ENCODE results near the gene C1orf50. TPM values are rescaled to one million over a fixed set of nuclear protein-coding genes. Genes with fewer than 3 reads are reported as not detected.

Gene C1orf50
- total and polyA plus RNA-seq, 2 donors (not counting 3 experiments of a cell fraction or from before 2014, with no cell fraction given), result 4.8 to 7.4 TPM

GRCh38 chr1:42797414-42797813 is 30.4 kb downstream of the C1orf50 start:
- H3K27me3 ChIP-seq (ENCODE audit: control insufficient read depth in 2 of 2, insufficient read depth in 2 of 2, low read length in 2 of 2), result peaks cover 2 to 8% of the 10 kb centered on the region in 2 experiments
- no peak overlapping the region for H3K9ac ChIP-seq (replicated peaks; ENCODE audit: extremely low read depth, insufficient read depth, low read length)
- H3K79me2 ChIP-seq (ENCODE audit: control insufficient read depth, insufficient read depth, low read length), result no peaks in the 10 kb centered on the region
- no peaks in the 10 kb centered on the region for H3K9me3 ChIP-seq (replicated peaks; ENCODE audit: control insufficient read depth, insufficient read depth, low read length)
- POLR2A ChIA-PET, result no interaction called here
- dilution Hi-C loops (cut with MboI; ENCODE audit: extremely low pct_ligation_motif_present, low sequenced_read_pairs), result no loop called here
- BruUV-seq (replicated peaks), result no TSS peak
- intact Hi-C loops (cut with micrococcal nuclease), result no loop called here
- H3K27ac ChIP-seq (ENCODE audit: insufficient read depth, low read depth, low read length), result no peak overlapping the region
- no peak overlapping the region for H3K4me2 ChIP-seq (ENCODE audit: insufficient read depth, low read length)
- CTCF ChIA-PET, result no interaction called here
- H3K36me3 ChIP-seq (ENCODE audit: control insufficient read depth in 2 of 2, extremely low read depth in 1 of 2, insufficient read depth in 2 of 2, low read length in 2 of 2), result no peaks in the 10 kb centered on the region
- DNase-seq (ENCODE audit: low read depth, low spot score), result no peak
- FAIRE-seq, result no peak
- no peak for TF ChIP-seq GATA2 (IDR thresholded peaks at IDR 0.05; ENCODE audit: insufficient read depth, insufficient read length, low read depth, low read length)
- TF ChIP-seq EZH2 (IDR thresholded peaks at IDR 0.05; ENCODE audit: borderline replicate concordance, low read depth, low read length, severe bottlenecking), result no peak
- no peak for TF ChIP-seq FOS (IDR thresholded peaks at IDR 0.05; ENCODE audit: borderline replicate concordance, insufficient read depth, low read length)
- no peak for TF ChIP-seq POLR2AphosphoS5 (IDR thresholded peaks at IDR 0.05; ENCODE audit: insufficient read depth, low read depth, low read length)
- no peak for TF ChIP-seq MYC (IDR thresholded peaks at IDR 0.05; ENCODE audit: low read depth, low read length)
- TF ChIP-seq CTCF (IDR thresholded peaks at IDR 0.05; ENCODE audit: extremely low read depth in 1 of 2, insufficient read depth in 1 of 2, low read depth in 1 of 2, low read length in 2 of 2), result no peak
- TF ChIP-seq JUN (IDR thresholded peaks at IDR 0.05; ENCODE audit: borderline replicate concordance, insufficient read depth, insufficient read length, low read depth), result no peak
- no peak for TF ChIP-seq MAX (IDR thresholded peaks at IDR 0.05; ENCODE audit: insufficient read depth, insufficient read length)
- TF ChIP-seq POLR2A (IDR thresholded peaks at IDR 0.05; ENCODE audit: low read depth, low read length), result no peak
- H3K4me1 ChIP-seq (ENCODE audit: control insufficient read depth, extremely low read depth, insufficient read depth, low read length), result no peaks in the 10 kb centered on the region
- no peak overlapping the region for H2AFZ ChIP-seq (ENCODE audit: low read depth, low read length)
- H3K4me3 ChIP-seq (replicated peaks in 1 of 3; ENCODE audit: insufficient read depth in 1 of 3, low read depth in 1 of 3, low read length in 3 of 3), result no peak overlapping the region
- no peaks in the 10 kb centered on the region for H3K9me1 ChIP-seq (replicated peaks; ENCODE audit: control insufficient read depth, extremely low read depth, insufficient read depth, low read length)
- H4K20me1 ChIP-seq (replicated peaks; ENCODE audit: control insufficient read depth, extremely low read depth, insufficient read depth, low read length), result no peaks in the 10 kb centered on the region

Measured in endothelial cell of umbilical vein (primary cell).